ENCODE data around the gene MYBPC1. TPM values are rescaled to one million over a fixed set of nuclear protein-coding genes. Genes with fewer than 3 reads are reported as not detected.

The MYBPC1 gene
- total and polyA plus RNA-seq, 9 of the 15 experiments (the other 6 are each of a cell fraction or from before 2014, with no cell fraction given): not detected

GRCh38 chr12:101670007-101670671, 75.4 kb downstream of the MYBPC1 start (continued):
- TF ChIP-seq JUND (IDR thresholded peaks at IDR 0.05; ENCODE audit: borderline replicate concordance, low read depth, low read length) (no peak), JUND (tag; IDR thresholded peaks at IDR 0.05; ENCODE audit: borderline replicate concordance, low read depth, low read length) (peak; percentile 8; the same call in 1 of the 3 replicates), TRIM24 (IDR thresholded peaks at IDR 0.05) (peak; percentile 29 to 54; a peak in 3 of 4 replicates), ZBTB7A (IDR thresholded peaks at IDR 0.05; ENCODE audit: borderline replicate concordance, control insufficient read depth, low read depth, low read length) (no peak), MEIS2 (IDR thresholded peaks at IDR 0.05; ENCODE audit: partially characterized antibody) (peak; percentile 15), BRD9 (IDR thresholded peaks at IDR 0.05; ENCODE audit: low read depth, partially characterized antibody) (no peak), FOXK2 (conservative IDR thresholded peaks at IDR 0.05 in 1 of 2, IDR thresholded peaks at IDR 0.05 in 1 of 2; ENCODE audit: low read depth in 2 of 2) (peak in 1 of 2 experiments; percentile 24; a peak in 1 of 4 replicates), ARID1B (IDR thresholded peaks at IDR 0.05) (peak; percentile 55), ZNF707 (CRISPR knock-in tag; conservative IDR thresholded peaks at IDR 0.05) (no peak), ARNT (IDR thresholded peaks at IDR 0.05) (peak in 1 of 2 experiments; percentile 63; a peak in 1 of 4 replicates), MAFK (IDR thresholded peaks at IDR 0.05; ENCODE audit: low read length) (peak; percentile 82), MYBL2 (IDR thresholded peaks at IDR 0.05; ENCODE audit: low read depth) (0 out of 2 replicates have a peak, but pooled peaks have one; percentile 31), MYBL2 (CRISPR knock-in tag; IDR thresholded peaks at IDR 0.05; ENCODE audit: borderline replicate concordance) (no peak), MED1 (CRISPR knock-in tag; IDR thresholded peaks at IDR 0.05; ENCODE audit: borderline replicate concordance) (no peak), REST (IDR thresholded peaks at IDR 0.05; ENCODE audit: borderline replicate concordance) (peak; percentile 58; the same call in 1 of the 2 replicates), REST (CRISPR knock-in tag; IDR thresholded peaks at IDR 0.05; ENCODE audit: low read depth) (no peak), ZEB2 (IDR thresholded peaks at IDR 0.05) (peak; percentile 67; the same call in 1 of the 2 replicates), SMARCA5 (IDR thresholded peaks at IDR 0.05) (0 out of 2 replicates have a peak, but pooled peaks have one; percentile 35)
- TF ChIP-seq, protein P1, sequence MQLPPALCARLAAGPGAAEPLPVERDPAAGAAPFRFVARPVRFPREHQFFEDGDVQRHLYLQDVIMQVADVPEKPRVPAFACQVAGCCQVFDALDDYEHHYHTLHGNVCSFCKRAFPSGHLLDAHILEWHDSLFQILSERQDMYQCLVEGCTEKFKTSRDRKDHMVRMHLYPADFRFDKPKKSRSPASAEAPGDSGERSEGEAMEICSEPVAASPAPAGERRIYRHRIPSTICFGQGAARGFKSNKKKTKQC (CRISPR knock-in tag; IDR thresholded peaks at IDR 0.05): no peak
- TF ChIP-seq, protein P2, sequence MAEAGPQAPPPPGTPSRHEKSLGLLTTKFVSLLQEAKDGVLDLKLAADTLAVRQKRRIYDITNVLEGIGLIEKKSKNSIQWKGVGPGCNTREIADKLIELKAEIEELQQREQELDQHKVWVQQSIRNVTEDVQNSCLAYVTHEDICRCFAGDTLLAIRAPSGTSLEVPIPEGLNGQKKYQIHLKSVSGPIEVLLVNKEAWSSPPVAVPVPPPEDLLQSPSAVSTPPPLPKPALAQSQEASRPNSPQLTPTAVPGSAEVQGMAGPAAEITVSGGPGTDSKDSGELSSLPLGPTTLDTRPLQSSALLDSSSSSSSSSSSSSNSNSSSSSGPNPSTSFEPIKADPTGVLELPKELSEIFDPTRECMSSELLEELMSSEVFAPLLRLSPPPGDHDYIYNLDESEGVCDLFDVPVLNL (CRISPR knock-in tag; IDR thresholded peaks at IDR 0.05; ENCODE audit: low read depth): no peak

All from K562 (cell line).